Lung (tissue), 12 donors: ENCODE measurements around the gene FAM83B. TPM values are rescaled to one million over a fixed set of nuclear protein-coding genes. Genes with fewer than 3 reads are reported as not detected.

Experiments used
- ATAC-seq: fragments of 200-7000 bp; cut with Tn5 transposase; one replicate; pipeline ENCODE4 v1.9.1; 2020; ENCODE audit warnings: moderate number of reproducible peaks; ENCODE audit not compliant: insufficient read depth, low FRiP score
- DNase-seq, 3 donors: peaks; one replicate each; pipeline ENCODE4 v3.0.0-alpha.2; 2013 to 2017
- H3K27ac ChIP-seq, 2 donors: one replicate each; pipeline ENCODE4 v1.5.1; 2013; ENCODE audit warnings: mild to moderate bottlenecking in 2 of 2, moderate library complexity in 2 of 2, control low read depth in 1 of 2, inconsistent platforms in 1 of 2, low read depth in 1 of 2, low read length in 1 of 2
- H3K27me3 ChIP-seq, 3 donors: one replicate each; pipeline ENCODE4 v1.5.1; 2013; ENCODE audit warnings: low read length in 2 of 3; ENCODE audit not compliant: control insufficient read depth in 3 of 3, insufficient read depth in 3 of 3
- H3K36me3 ChIP-seq, 4 donors: one replicate each; pipeline ENCODE4 v1.5.1; 2013; ENCODE audit warnings: low read length in 4 of 4, mild to moderate bottlenecking in 1 of 4, moderate library complexity in 1 of 4; ENCODE audit not compliant: control insufficient read depth in 4 of 4, insufficient read depth in 4 of 4
- H3K4me1 ChIP-seq, 5 donors: one replicate each; pipeline ENCODE4 v1.5.1; 2013; ENCODE audit warnings: low read length in 5 of 5, mild to moderate bottlenecking in 2 of 5, moderate library complexity in 1 of 5; ENCODE audit not compliant: control insufficient read depth in 5 of 5, insufficient read depth in 5 of 5
- H3K4me3 ChIP-seq: one replicate; pipeline ENCODE4 v1.5.1; 2013; ENCODE audit warnings: mild to moderate bottlenecking, control low read depth, moderate library complexity
- H3K9ac ChIP-seq, 2 donors: one replicate each; pipeline ENCODE4 v1.5.1; 2013; ENCODE audit warnings: low read length in 2 of 2, control low read depth in 1 of 2; ENCODE audit not compliant: insufficient read depth in 1 of 2
- H3K9me3 ChIP-seq, 4 donors: one replicate each; pipeline ENCODE4 v1.5.1; 2013; ENCODE audit warnings: low read length in 3 of 4, mild to moderate bottlenecking in 1 of 4, moderate library complexity in 1 of 4; ENCODE audit not compliant: control insufficient read depth in 4 of 4, insufficient read depth in 3 of 4
- WGBS, 2 donors: extraction: QIAGEN DNeasy Blood & Tissue Kit; methylation state at CpG; one replicate each; pipeline ENCODE4 v1.1.7; 2013; 5-methylcytosine and 5-hydroxymethylcytosine counted together
- polyA plus RNA-seq, 2 donors: library from polyadenylated mRNA; stranded (reverse); fragments of 200-250 nt; gene quantifications; one replicate each; pipeline ENCODE4 v1.2.1, GENCODE V29; 2013
- total RNA-seq, 2 donors: library from RNA; depleted of rRNA in 1 of 2; stranded (reverse); fragments of >200 nt in 1 of 2; gene quantifications; one replicate each; pipeline ENCODE4 v1.2.1, GENCODE V29; 2014 to 2021
- TF ChIP-seq, protein P1 (sequence below): IDR thresholded peaks from 2 replicates; pipeline ENCODE4 v1.5.1; 2012; ENCODE audit warnings: mild to moderate bottlenecking; ENCODE audit errors: control extremely low read depth, extremely low read depth
- donor health status: control.
- donor health status: control.
- donor health status: Bipolar disorder and iron deficiency.
- donor health status: healthy.
- donor health status: DM: yes; HTN: yes; CAD: no.

The FAM83B gene
- total and polyA plus RNA-seq, 4 donors, result 0.04 to 4.4 (median 0.49) TPM

GRCh38 chr6:54913211-54913610 lies 66.6 kb downstream of the FAM83B start:
- DNase-seq, result no peak
- no peak overlapping the region for H3K4me3 ChIP-seq
- 75 to 78% methylated on average over 2 of the region's 2 CpGs for WGBS, 2 donors
- no peaks in the 10 kb centered on the region for H3K9me3 ChIP-seq
- TF ChIP-seq, protein P1, sequence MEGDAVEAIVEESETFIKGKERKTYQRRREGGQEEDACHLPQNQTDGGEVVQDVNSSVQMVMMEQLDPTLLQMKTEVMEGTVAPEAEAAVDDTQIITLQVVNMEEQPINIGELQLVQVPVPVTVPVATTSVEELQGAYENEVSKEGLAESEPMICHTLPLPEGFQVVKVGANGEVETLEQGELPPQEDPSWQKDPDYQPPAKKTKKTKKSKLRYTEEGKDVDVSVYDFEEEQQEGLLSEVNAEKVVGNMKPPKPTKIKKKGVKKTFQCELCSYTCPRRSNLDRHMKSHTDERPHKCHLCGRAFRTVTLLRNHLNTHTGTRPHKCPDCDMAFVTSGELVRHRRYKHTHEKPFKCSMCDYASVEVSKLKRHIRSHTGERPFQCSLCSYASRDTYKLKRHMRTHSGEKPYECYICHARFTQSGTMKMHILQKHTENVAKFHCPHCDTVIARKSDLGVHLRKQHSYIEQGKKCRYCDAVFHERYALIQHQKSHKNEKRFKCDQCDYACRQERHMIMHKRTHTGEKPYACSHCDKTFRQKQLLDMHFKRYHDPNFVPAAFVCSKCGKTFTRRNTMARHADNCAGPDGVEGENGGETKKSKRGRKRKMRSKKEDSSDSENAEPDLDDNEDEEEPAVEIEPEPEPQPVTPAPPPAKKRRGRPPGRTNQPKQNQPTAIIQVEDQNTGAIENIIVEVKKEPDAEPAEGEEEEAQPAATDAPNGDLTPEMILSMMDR, result no peak
- no peak for ATAC-seq
- H3K36me3 ChIP-seq, result no peaks in the 10 kb centered on the region
- no peak overlapping the region for H3K27ac ChIP-seq
- H3K4me1 ChIP-seq, result peaks cover 0 to 8% (median 0%) of the 10 kb centered on the region in 5 donors
- no peak overlapping the region for H3K9ac ChIP-seq
- no peaks in the 10 kb centered on the region for H3K27me3 ChIP-seq

DNA sequence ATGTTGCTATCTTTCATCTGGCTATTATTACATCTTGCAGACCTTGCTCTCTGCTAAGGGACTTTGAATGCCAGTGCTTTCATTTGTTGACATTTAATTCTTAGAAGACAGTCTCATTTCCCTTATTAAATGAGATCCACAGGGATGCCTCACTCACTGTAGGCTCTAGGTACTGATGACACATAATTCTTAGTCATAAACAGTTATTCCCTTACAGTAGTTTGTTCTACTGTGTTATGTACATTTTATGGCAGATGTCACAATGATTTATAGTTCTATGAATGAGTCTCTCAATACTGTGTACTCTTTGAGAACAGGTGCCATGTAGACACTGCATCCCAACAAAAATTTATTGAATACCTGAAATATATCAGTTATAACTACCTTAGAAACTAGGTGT lies 70.3 kb downstream of the FAM83B start:
- Histone ChIP-seq H3K36me3 (no peaks in the 10 kb centered on the region), H3K27ac (no peak overlapping the region), H3K4me1 (no peaks in the 10 kb centered on the region), H3K9me3 (no peaks in the 10 kb centered on the region), H3K27me3 (no peaks in the 10 kb centered on the region), H3K4me3 (no peak overlapping the region), H3K9ac (no peak overlapping the region)
- TF ChIP-seq, protein P1, result no peak
- no peak for DNase-seq
- ATAC-seq, result no peak

DNA sequence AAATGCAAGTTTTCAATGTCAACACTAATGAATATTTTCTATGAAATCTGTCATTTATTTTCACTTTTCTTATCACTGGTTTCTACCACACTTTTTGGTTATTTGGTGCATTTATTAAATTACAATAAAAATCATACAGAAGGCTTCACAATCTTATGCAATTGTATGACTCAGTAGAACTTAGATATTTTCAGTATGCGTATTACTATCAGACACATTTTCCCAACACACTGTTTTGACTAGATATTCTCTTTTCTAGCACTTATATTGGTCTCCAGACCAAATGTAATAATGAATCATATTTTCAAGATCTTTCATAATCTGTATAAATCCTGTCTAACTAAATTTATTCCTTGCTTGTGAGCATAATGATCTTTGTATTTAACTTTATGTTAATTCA lies 74.1 kb downstream of the FAM83B start:
- H3K9ac ChIP-seq, result no peak overlapping the region
- H3K27ac ChIP-seq, result no peak overlapping the region
- TF ChIP-seq, protein P1, result no peak
- ATAC-seq, result no peak
- DNase-seq, result no peak
- H3K4me3 ChIP-seq, result no peak overlapping the region
- no peaks in the 10 kb centered on the region for H3K36me3 ChIP-seq
- H3K4me1 ChIP-seq, result no peaks in the 10 kb centered on the region
- H3K27me3 ChIP-seq, result no peaks in the 10 kb centered on the region
- H3K9me3 ChIP-seq, result no peaks in the 10 kb centered on the region
- 95 to 98% methylated on average over 1 of the region's 1 CpG for WGBS, 2 donors

- H3K27ac ChIP-seq, result no peak overlapping the region
- no peak overlapping the region for H3K9ac ChIP-seq
- H3K36me3 ChIP-seq, result no peaks in the 10 kb centered on the region
- DNase-seq, result no peak
- 69 to 86% methylated on average over 1 of the region's 1 CpG for WGBS, 2 donors
- H3K4me3 ChIP-seq, result no peak overlapping the region
- TF ChIP-seq, protein P1, result no peak
- no peaks in the 10 kb centered on the region for H3K4me1 ChIP-seq
- H3K27me3 ChIP-seq, result no peaks in the 10 kb centered on the region
- no peaks in the 10 kb centered on the region for H3K9me3 ChIP-seq
- ATAC-seq, result no peak
These were observed 75.3 kb downstream of the FAM83B start for GRCh38 chr6:54921891-54922290.
